IPS DF 4.7 (cell line): ENCODE results near the gene PGF.
"Not testable (repeated sequence)": the region's sequence is repeated elsewhere in the genome, so short reads cannot be mapped to it uniquely, and the experiment has no call there.

ENCODE experiments used
- DNase-seq: peaks from one replicate; pipeline ENCODE4 v3.0.0-alpha.2; 2013; ENCODE audit warnings: low spot score; ENCODE audit errors: extremely low read depth

The PGF gene

DNA sequence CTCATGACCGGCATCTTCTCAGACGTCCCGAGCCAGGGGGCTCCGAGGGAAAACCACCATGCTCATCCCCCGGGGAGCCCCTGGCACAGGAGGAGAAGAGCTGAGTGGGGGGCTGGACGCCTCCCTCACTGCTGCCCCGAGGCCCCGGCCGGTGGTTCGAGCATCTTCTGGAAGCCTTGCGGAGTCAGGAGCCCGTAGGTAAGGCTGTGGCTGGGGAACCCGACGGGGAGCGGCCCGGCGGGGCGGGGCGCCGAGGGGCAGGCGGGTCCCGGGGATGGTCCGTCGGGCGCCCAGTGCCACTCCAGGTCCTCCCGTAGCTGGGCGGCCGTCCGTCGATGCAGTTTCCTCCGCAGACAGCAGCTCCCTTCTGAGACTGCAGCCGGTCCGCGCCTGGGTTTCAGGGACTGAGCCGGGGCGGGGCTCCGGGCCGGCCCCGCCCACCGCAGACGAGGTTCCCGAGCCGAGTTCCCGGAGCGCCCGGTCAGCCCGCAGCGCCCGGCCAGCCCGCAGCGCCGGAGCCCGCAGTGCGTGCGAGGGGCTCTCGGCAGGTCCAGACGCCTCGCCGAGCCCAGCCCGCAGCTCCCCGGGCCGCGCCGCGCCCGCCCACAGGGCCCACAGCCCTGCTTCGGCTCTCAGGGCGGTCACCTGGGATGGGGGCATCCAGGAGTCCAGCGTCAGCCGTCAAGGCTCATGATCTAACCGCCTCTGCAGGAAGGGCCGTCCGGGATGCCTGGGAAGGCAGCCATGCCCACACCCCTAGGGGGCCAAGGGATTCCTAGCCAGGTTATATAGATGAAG, at the start of gene PGF:
PGF (minus strand) TSS at position 369 of the 798 bp plus-strand sequence; CDS start at position 14, 355 bp downstream.
- no peak for DNase-seq

DNA sequence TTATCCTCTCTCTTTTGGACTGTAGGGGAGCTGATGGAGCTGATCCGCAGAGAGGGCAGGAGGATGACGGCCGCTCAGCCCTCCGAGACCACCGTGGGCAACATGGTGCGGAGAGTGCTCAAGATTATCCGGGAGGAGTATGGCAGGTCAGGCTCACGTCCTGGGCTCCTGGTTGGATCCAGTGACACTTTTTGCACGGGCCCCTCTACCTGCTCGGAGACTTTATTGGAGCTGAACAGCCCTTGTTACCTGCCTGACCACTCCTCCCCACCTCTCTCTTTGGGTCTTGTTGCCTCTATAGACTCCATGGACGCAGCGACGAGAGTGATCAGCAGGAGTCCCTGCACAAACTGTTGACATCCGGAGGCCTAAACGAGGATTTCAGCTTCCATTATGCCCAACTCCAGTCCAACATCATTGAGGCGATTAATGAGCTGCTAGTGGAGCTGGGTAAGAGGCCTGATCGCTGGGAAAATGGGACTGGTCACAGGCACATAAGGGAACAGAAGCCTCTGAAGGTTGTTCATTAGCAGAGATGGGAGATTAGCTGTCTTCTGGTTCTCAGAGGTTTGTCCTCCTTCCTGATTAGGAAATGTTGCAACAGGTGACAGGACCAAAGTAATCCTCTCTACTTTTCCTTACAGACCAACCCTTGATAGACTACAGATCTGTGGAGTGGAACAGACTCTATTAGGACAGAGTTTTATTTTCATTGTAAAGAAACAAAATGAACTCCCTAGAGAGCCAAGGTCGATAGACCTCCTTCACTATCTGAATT, 48.0 kb upstream of the PGF start:
- no peak for DNase-seq

DNA sequence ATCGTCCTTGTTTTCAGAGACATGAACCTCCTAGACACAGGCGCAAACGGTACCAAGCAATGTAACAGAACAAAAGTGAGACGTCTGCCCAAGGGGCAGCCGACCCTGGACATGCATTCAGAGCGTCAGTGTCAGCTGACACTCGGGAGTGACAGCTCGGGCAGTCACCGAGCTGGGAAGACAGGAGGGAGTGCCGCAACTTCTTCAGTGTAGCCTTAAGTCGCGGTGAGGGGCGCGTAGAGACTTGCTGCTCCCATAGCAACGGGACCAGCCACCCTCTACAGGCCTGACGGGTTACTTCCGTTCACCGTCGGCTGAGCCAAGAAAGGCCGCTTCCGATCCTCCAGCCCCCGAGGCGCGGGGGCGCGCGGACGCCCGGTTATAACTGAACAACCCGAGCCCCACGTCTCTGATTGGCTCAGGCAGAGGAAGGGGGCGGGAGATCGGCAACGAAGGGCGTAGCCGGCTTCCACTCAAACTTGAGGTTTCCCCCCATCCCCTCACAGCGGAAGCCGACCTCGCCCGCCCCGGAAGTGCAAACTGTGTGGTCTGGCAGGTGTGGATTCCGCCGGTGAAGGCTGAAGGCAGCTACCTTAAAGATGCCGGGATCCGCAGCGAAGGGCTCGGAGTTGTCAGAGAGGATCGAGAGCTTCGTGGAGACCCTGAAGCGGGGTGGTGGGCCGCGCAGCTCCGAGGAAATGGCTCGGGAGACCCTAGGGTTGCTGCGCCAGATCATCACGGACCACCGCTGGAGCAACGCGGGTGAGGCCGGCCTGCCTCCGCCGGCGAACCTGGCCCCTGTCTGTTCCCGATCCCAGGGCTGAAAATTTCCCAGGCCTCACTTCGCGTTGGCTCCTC, 47.2 kb upstream of the PGF start, which contains the start of gene EIF2B2:
EIF2B2 (plus strand) TSS at position 530 of the 858 bp plus-strand sequence; CDS start at position 600, 70 bp downstream.
- peak; percentile 94 for DNase-seq

DNA sequence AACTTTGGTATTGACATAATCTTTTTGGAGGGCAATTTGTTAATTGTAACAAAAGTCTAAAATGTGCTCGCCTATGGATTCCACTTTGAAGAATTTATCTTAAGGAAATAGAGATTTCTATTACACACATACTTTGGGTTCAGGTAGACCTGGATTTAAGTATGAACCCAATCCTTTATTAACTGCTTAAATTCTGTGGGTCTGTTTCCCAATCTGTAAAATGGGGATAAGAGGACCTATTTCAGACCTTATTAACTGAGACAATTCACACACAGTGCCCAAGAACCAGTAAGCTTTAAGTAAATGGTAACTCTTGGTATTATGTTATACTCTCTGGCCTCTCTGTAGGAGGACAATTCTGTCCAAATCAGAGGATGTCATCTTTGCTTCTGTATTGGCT, 46.5 kb upstream of the PGF start:
- DNase-seq = no peak

DNA sequence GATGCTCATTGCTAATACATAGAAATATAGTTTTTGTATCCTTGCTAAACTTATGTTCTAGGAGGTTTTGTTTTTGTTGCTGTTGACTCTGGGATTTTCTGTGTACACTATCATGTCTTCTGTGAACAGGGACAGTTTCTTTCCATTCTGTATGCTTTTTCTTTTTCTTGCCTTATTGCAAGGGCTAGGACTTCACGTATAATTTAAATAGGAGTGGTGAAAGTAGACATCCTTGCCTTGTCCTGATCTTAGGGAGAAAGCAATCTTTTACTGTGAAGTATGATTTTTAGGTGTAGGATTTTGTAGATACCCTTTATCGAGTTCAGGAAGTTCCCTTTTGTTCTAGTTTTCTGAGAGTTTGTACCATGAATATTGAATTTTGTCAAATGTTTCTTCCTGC, 45.9 kb upstream of the PGF start:
- DNase-seq = no peak

DNA sequence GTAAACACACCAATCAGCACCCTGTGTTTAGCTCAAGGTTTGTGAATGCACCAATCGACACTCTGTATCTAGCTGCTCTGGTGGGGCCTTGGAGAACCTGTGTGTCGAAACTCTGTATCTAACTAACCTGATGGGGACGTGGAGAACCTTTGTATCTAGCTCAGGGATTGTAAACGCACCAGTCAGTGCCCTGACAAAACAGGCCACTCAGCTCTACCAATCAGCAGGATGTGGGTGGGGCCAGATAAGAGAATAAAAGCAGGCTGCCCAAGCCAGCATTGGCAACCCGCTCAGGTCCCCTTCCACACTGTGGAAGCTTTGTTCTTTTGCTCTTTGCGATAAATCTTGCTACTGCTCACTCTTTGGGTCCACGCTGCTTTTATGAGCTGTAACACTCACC, 40.4 kb upstream of the PGF start:
- not testable (repeated sequence) for DNase-seq

DNA sequence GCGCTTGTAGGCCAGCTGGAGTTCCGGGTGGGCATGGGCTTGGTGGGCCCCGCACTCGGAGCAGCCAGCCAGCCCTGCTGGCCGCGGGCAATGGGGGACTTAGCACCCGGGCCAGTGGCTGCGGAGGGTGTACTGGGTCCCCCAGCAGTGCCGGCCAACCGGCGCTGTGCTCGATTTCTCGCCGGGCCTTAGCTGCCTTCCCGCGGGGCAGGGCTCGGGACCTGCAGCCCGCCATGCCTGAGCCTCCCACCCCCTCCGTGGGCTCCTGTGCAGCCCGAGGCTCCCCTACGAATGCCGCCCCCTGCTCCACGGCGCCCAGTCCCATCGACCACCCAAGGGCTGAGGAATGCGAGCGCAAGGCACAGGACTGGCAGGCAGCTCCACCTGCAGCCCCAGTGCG, 38.8 kb upstream of the PGF start:
- not testable (repeated sequence) for DNase-seq

DNA sequence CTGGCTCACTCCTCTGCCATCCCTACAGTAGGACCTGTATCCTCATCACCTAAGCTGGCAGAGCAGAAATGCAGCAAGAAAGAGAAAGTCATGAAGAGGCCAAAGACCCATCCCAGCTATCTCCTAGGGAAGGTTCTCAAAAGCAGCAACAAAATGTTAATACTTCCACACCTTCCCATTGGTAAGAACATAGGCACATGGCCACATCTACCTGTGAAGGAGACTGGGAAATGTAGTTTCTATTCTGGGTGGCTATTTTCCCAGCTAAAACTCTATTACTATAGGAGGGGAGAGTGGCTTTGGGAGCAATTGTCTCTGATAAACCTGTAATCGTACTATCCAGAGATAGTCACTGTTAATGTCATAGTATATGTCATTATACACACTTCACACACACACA, 33.6 kb upstream of the PGF start:
- no peak for DNase-seq

DNA sequence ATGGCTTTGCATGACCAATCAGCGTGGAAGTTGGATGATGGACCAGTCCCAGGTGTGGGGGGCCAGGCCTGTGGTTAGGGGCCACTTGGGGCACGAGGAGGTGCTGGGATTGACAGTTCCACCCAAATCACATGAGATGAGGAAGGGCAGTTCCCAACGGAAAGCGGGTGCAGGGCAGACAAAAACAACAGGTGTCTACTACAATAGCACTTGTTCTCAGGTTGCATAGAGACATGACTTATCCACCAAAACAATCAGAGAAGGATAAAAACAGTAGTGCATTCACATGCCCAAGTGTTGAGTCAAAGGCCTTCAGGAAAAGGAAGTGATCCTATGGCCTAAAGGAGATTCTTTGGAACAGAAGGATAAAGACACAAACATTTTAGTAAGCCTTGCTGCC, 32.7 kb upstream of the PGF start:
- DNase-seq = no peak

DNA sequence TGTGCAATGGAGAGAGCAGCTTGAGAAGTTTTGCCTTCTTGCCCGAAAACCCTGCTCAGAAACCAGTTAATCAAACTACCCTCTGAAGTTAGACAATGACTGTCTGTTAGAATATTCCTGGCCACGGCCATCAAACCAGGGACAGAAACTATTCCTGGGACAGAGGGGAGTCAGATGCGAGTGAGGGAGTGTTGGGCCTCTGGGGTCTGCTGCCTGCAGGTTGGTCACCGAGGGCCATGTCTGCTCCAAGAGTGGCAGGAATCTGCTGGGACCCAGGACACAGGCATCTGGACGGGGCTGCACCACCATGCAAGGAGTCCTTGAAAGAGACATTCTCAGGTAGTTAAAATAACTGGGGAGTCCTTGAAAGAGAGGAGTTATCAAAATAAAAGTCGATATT, 30.4 kb upstream of the PGF start:
- DNase-seq = no peak

DNA sequence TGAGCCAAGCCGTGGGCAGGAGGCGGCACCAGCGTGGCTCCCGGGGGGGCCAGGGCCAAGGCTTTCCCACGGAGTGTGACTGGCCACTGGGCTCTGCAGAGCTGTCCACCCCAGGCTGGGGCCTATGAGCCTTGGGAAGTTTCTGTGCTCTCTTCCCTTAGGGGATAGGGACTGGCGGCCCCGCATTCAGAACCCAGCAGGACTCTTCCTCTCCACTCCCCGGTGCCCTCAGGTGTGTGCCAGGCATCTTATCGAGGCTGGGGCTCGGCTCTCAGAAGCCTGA, 29.6 kb upstream of the PGF start:
- no peak for DNase-seq

DNA sequence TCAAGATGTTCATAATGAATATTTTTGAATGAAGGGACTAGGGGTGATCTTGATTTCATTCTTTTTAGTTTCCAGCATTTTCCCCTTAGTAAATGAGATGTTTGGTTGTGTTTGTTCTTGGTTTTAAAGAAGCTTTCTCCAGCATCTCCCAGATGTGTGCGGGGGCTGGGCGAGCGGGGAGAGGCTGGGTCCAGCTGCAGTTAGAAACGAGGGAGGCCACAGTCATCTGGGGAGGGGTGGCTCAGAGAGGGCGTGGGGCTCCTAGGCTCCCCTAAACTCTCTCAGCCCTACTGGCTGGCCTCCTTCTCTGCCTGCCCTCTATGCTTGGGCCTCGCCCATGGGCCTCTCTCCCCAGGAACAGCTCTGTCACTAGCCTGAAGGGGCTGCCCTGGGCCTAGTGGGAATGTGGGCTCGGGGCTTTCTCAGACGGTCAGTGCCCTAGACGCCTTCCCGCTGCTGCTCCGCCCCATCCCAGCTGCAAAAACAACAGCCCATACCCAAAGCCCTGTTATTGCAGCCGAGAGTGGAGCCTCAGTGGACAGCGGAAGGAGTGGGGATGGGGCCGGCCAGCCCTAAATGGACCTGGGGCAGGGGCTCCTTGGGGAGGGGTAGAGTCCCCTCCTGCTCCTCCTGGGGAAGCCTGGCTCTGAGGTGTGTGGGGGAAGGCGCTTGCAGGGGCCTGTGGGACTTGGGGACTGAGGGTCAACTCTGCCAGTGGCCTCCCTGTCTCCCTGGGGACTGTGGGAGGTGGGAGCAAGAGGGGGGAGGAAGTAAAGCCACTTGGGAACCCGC, 29.0 kb upstream of the PGF start:
- no peak for DNase-seq

DNA sequence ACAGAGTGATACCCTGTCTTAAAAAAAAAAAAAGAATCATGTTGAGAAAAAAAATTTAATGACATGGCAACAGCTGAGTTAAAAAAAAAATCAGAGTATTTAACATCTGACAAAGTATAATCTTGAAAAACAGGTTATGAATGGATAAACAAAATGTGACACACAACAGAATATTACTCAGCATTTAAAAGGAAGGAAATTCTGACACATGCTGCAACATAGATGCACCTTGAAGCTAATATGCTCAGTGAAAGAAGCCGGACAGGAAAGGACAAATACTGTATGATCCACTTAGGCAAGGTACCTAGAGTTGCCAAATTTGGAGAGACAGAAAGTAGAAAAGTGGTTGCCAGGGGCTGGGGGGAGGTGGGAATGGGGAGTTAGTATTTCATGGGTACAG, 27.9 kb upstream of the PGF start:
- DNase-seq = no peak

DNA sequence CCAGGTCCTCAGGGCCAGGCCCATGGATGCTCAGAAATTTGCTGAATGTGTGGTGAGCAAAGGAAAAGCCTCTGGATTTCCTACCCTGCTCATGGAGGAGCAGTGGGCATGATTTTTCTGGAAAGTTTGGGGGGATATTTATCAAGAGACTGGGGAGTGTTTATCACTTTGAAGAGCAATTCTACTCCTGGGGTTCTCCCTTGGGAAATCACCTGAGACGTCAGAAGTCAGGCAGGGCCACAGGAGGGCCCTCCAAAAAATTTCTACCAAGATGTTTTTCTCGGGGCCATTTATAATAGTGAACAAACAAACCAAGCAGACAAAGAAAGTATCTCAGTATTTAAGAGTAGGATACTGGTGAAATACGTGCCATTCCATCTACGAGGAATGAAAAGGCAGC, 27.3 kb upstream of the PGF start:
- DNase-seq = no peak

DNA sequence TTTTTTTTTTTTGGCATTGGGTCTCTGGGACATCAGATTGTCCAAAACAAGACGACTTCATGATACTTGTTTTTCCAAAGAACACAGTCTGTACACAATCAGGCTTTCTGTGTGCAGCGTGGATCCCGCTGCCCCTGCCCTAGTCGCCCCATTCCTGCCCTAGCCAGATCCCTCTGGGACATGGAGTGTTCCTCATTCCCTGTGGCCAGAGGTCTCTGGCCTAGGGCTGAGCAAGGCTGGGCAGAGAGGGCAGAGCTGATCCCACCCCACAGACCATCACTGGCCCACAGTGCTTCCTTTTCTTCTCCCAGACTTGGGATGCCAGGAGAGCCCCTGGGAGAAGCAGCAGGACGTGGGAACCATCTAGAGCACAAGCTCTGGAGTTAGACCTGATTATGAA, 26.4 kb upstream of the PGF start:
- DNase-seq = no peak

DNA sequence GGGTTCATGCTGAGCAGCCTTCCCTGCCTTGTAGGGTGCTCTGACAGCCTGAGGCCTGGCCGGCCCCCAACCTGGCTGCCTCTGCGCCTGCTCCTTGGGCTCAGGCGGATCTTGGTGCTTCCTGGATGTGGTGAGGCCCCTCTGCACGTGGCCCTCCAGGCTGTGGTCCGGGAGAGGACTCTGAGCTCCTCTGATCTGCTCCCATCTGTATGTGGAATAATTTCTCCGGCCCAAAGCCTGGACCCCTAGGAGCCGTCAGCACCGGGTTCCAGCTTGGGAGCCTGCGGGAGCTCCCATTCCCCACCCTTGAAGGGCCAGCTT, 26.0 kb upstream of the PGF start:
- no peak for DNase-seq

DNA sequence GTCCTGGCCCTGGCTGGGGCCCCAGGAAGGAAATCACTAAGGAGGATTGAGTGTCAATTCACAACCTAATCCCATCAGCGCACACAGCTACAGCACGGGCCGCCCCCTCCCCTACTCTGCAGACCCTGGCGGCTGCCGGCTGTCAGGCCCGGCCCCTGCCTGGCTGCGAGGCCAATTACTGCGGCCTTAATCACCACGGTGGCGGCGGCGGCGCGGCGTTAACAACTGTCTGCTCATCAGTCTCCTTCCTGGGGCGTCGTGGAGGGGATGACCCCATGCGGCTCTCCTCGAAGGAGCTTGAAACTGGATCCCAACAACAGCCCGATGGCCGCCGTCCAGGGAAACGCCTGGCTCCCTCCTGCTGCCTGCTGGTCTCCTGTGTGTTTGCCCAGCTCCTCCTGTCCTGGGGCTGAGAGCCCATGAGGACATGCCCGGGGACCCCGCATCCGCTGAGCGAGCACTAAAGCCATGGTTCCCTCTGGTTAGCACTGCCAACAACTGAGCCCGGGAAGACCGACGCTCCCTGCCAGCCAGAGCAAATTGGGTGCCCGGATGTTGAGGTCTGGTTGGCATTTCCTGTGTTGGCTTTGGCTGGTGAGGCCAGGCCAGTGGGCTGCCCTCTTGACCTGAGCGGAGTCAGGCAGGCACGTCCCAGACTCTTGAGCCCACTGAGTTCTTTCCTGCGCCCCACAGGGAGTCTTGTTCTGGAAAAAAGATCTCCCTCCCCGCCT, 25.5 kb upstream of the PGF start:
- no peak for DNase-seq

DNA sequence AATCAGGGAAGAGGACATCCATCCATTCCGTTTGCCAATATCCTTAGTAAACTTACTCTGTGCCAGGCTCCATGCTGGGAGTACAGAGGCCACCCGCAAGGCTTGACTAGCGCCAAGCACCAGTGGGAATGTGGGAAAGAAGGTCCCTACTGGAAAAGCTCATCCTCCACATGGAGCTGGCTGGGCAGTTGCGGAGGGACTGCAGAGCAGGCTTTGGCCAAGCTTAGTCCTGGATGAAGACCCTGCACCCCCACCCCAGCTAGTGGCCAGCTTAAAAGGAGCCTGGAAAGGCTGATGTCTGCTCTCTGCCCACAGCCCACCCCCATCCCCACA, 25.0 kb upstream of the PGF start:
- DNase-seq = no peak

DNA sequence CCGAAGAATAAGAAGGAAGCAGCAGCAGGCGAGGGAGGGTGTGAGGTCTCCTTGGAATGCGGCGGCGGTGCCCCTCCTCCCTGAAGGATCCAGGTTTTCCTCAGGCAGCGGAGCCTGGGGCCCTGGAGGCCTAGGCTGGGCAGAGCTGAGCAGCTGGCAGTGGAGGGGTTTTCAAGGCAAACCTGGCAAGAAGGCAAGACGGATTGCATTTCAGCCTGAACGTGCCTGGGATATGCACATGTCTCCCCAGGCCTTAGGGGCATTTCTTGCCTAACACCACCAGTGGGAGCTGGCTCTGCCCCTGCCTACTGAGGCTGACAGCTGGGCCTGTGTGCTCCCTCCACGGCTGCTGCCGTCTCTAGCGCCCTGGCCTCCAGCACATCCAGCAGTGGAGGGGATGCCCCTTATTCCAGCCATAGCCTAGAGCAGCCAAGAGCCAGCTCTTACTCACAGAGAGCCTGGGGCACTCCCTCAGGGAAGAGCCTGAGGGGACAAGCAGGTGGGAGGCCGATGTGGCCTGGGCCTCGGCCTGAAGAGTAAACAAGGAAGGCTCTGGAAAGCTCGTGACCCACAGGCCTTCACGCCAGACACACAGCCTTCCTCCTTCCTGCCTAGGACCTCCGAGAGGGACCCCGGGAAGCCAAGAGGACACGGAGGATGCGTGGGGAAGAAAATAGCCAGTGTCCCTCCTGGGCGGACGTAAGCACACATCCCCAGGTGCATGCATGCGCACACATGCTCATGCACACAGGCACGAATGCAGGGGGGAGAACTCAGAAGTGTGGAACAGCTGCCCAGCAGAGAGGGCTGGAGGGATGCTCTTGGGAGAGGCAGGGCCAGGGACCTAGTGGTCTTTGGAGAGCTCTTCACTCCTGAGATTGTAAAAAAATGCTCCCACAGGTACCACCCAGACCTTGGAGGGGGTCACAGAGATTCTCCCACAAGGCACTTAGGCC, 24.3 kb upstream of the PGF start:
- DNase-seq = no peak

DNA sequence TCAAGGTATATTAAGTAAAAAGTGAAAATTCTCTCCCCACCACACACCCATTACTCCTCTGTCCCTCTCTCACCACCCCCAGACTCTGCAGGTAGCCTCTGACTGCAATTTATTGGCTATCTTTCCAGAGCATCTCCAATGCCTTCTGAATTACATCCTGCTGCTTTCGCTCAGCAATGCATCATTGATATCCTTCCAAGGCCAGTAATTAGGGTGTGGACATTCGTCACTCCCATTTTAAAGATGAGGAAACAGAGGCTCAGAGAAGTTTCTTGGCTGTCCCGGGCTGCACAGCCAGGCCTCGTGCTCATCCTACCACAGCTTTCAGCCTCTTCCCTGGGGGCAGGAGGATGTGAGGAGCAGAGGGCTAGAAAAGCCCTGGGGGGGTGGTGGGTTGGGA, 23.6 kb upstream of the PGF start:
- DNase-seq = no peak
